ENCODE results near the gene EXOC6B. TPM values are rescaled to one million over a fixed set of nuclear protein-coding genes. Genes with fewer than 3 reads are reported as not detected.
A peak's percentile ranks its signal among the peaks of the same experiment; 100 is the strongest.

Gene EXOC6B
- total RNA-seq, 2 donors from 2014 or later, result 11.7 to 12.9 TPM

GRCh38 chr2:72144632-72145288 lies 681.1 kb downstream of the EXOC6B start:
- ATAC-seq, result no peak
- Histone ChIP-seq H3K4me1 (peaks cover 56% of the 10 kb centered on the region), H3K27ac (no peak overlapping the region), H3K27me3 (peaks cover 0 to 48% of the 10 kb centered on the region in 2 donors), H3K4me3 (peak overlapping the region in 1 of 2 donors; percentile 6), H3K9me3 (peaks cover 0 to 8% (median 0%) of the 10 kb centered on the region in 3 donors), H3K36me3 (replicated peaks in 1 of 2; ENCODE audit: insufficient read depth in 1 of 2, low read depth in 2 of 2) (no peaks in the 10 kb centered on the region)
- 0% methylated on average over 61 of the region's 63 CpGs; no CpG with 5 or more reads in 1 of the 2 donors for WGBS, 2 donors
- intact Hi-C loops (cut with DNase I), result no loop called here
- no peak for TF ChIP-seq POLR2A (IDR thresholded peaks at IDR 0.05)
- TF ChIP-seq CTCF (IDR thresholded peaks at IDR 0.05), result no peak
- DNase-seq, result peak in 3 of 4 donors; percentile 28 to 51 (median 35)

- intact Hi-C loops (cut with DNase I), result no loop called here
- Histone ChIP-seq H3K9me3 (peaks cover 0 to 8% (median 0%) of the 10 kb centered on the region in 3 donors), H3K27me3 (peaks cover 0 to 43% of the 10 kb centered on the region in 2 donors), H3K27ac (no peak overlapping the region), H3K4me3 (no peak overlapping the region), H3K36me3 (replicated peaks in 1 of 2; ENCODE audit: insufficient read depth in 1 of 2, low read depth in 2 of 2) (no peaks in the 10 kb centered on the region), H3K4me1 (peaks cover 51% of the 10 kb centered on the region)
- 7 to 12% methylated on average over 9 to 23 of the region's 23 CpGs for WGBS, 2 donors
- TF ChIP-seq POLR2A (IDR thresholded peaks at IDR 0.05) (no peak), CTCF (IDR thresholded peaks at IDR 0.05) (no peak)
- ATAC-seq, result no peak
- no peak for DNase-seq
Observed at GRCh38 chr2:72144274-72144631, 681.6 kb downstream of the EXOC6B start.

GRCh38 chr2:72143441-72144273 lies 682.2 kb downstream of the EXOC6B start:
- TF ChIP-seq POLR2A (IDR thresholded peaks at IDR 0.05), result no peak
- TF ChIP-seq CTCF (IDR thresholded peaks at IDR 0.05), result no peak
- DNase-seq (peak in 2 of 4 donors; percentile 7 to 12), ATAC-seq (no peak)
- peaks cover 0 to 8% (median 0%) of the 10 kb centered on the region in 3 donors for H3K9me3 ChIP-seq
- intact Hi-C loops (cut with DNase I), result no loop called here
- H3K4me1 ChIP-seq, result peaks cover 49% of the 10 kb centered on the region
- H3K4me3 ChIP-seq, result no peak overlapping the region
- H3K27ac ChIP-seq, result no peak overlapping the region
- peaks cover 0 to 41% of the 10 kb centered on the region in 2 donors for H3K27me3 ChIP-seq
- WGBS, 2 donors, result 17 to 42% methylated on average over 13 to 65 of the region's 65 CpGs
- H3K36me3 ChIP-seq (replicated peaks in 1 of 2; ENCODE audit: insufficient read depth in 1 of 2, low read depth in 2 of 2), result no peaks in the 10 kb centered on the region

- 26 to 45% methylated on average over 39 to 50 of the region's 50 CpGs for WGBS, 2 donors
- Histone ChIP-seq H3K4me1 (peaks cover 53% of the 10 kb centered on the region), H3K27me3 (peaks cover 0 to 36% of the 10 kb centered on the region in 2 donors), H3K36me3 (replicated peaks in 1 of 2; ENCODE audit: insufficient read depth in 1 of 2, low read depth in 2 of 2) (no peaks in the 10 kb centered on the region), H3K9me3 (peaks cover 0 to 8% (median 0%) of the 10 kb centered on the region in 3 donors), H3K27ac (no peak overlapping the region), H3K4me3 (no peak overlapping the region)
- peak; percentile 13 to 56 (median 41) for DNase-seq
- ATAC-seq, result peak; percentile 35
- intact Hi-C loops (cut with DNase I), result no loop called here
- TF ChIP-seq CTCF (IDR thresholded peaks at IDR 0.05) (no peak), POLR2A (IDR thresholded peaks at IDR 0.05) (no peak)
Observed at GRCh38 chr2:72142570-72143440, 683.0 kb downstream of the EXOC6B start.

Measured in body of pancreas (tissue), 4 donors.